Head of caudate nucleus (tissue), 42 donors: Measurements from ENCODE around the gene GNA12.

Source experiments
- DNase-seq, 42 donors: peaks; one replicate each; pipeline versions ENCODE4 v3.0.0 to v3.0.0-alpha.2; 2020 to 2021; ENCODE audit warnings: mixed read lengths in 7 of 42
- intact Hi-C: fragments of 100-400 bp; cut with DNase I; formaldehyde crosslinking; loops from one replicate; pipeline ENCODE4 v1.15.0; 2022

The GNA12 gene

GRCh38 chr7:2728316-2729030 is 115.6 kb downstream of the GNA12 start:
- DNase-seq, result peak in 2 of 42 donors; percentile 14 to 30
- intact Hi-C loops, result loop anchor here (10.0 kb wide), 1 partner anchor 116 kb away; the partner anchor contains the start of gene GNA12

- DNase-seq, result peak in 13 of 42 donors; percentile 0 to 30 (median 6)
Observed at GRCh38 chr7:2727206-2727605, 116.9 kb downstream of the GNA12 start.

DNA sequence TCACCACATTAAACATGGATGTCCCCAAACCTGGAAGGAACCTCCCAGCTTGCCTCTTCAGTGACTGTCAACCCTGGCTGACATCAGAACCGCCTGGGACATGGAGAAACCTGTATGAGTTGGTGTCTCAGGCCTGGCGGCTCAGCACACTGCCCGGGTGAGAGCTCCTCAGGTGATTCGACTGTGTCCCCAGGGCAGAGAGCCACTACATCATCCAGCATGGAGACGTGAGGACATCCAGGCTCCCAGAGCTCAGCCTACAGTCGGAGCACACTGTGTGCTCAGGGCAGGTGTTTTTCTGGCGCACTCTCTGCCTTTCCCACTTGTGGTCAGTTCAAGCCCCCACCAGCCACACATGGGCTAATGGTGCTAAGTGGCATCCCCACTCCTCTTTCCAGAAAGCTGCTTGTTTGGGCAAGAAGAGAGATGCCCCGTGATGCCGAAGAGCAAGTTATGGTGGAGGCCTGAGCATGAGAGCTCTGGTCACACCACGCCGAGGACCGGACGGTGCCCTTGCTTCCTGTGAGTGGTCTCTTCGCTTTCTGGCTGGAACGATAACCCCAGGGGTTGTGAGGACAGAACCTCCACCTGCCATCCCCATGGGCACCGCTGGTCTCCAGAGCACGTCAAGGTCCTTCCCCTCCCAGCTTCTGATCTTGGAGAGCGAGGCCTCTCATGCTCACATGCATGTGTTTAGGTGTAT is 117.6 kb downstream of the GNA12 start:
- intact Hi-C loops, result loop anchor here (10.0 kb wide), 1 partner anchor 118 kb away; the partner anchor contains the start of gene GNA12

More at GRCh38 chr7:2727206-2727605, 116.9 kb downstream of the GNA12 start:
- intact Hi-C loops, result loop anchor here (10.0 kb wide), 1 partner anchor 118 kb away; the partner anchor contains the start of gene GNA12

DNA sequence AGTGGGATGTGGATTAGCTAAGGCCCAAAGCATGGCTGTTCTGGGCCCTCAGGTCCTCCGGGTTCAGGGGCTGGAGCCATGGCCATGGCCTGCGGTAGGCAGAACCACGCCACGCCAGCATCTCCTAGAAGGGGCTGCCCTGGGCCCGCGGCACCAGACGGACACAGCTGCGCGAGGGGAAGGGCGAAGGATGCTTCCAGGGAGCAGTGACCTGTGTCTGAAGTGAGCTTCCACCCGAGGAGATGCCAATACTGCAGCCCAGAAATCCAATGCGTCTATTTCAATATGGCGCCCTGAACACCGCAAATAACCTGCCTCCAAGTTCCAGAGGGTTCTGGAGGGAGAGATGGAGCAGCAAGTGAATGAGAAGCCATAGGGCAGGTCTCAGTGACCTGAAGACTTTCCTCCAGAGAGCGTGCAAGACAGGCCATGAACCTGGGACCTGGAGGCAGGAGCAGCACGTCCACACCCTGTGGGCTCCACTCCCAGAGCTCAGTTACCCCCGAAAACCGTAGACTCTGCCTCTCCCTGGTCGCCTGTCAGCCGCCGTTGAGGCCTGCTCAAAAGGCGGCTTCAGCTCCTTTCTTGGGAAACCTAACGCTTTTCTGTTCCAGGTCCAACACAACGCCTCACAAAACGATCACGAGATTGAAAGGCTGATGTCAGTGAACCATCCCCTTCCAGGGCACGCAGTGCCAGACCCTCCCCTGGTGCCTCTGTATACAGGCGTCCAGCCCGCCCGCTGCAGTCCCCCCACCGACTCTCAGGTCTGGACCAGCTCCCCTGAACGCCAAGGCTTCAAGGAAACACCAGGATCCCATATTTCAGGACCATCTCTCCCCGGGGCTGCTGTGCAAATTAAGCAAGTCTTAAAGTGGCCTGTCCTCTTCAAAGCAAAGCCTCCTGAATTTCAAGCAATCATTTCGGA is 118.7 kb downstream of the GNA12 start:
- intact Hi-C loops, result loop anchor here (10.0 kb wide), 1 partner anchor 119 kb away; the partner anchor contains the start of gene GNA12
- peak in 19 of 42 donors; percentile 1 to 34 (median 10) for DNase-seq

More for the DNA sequence above, 117.6 kb downstream of the GNA12 start:
- DNase-seq, result peak in 18 of 42 donors; percentile 2 to 33 (median 12)

DNA sequence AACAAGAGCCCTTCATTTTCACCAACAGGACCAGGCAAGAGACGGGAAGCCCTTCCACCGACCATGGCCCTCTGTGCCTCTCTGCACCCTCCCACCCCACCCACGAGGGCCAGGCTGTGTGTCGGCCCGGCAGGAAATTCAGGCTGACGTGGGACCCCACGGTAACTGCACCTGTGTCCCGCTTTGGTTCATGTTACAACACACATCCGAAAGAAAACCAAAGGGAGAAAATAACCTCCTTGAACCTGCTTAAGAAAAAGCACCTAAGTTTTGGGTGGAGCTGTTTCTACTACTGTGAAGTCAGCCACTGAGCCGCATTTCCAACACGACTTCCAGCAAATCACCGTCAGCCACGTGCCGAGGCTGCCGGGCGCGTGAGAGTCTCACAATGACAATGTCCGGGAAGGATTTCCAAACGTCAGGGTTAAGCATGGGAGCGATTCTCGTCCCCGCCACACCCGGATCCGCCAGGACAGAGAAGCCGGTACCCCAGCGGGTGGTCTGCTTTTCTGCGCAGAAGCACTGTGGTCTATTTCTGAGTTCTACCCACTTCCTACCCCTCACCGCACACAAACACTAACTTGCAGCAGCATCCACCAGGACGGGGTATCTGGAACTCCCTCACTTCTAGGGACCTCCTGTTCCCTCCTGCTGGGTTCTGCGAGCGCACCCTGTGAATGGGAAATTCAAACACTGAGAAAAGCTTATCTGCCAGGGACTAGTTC is 119.5 kb downstream of the GNA12 start:
- intact Hi-C loops, result loop anchor here (10.0 kb wide), 1 partner anchor 120 kb away; the partner anchor contains the start of gene GNA12
- DNase-seq, result peak in 17 of 42 donors; percentile 1 to 26 (median 9)

DNA sequence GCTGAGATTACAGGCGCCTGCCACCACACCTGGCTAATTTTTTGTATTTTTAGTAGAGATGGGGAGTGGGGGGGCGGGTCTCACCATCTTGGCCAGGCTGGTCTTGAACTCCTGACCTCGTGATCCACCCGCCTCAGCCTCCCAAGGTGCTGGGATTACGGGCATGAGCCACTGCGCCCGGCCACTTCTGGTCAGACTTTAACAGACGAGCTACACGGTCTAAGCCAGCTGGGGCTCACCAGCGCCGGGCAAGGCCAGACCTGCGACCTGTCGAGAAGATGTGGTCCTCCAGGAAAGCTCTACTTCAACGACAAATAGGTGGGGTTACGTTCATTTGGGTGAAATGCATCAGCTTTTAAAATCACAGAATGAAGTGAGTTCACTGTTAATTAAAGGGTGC is 120.1 kb downstream of the GNA12 start:
- DNase-seq, result peak in 6 of 42 donors; percentile 3 to 15 (median 9)
- intact Hi-C loops, result loop anchor here (10.0 kb wide), 1 partner anchor 121 kb away; the partner anchor contains the start of gene GNA12

- intact Hi-C loops, result loop anchor here (10.0 kb wide), 1 partner anchor 122 kb away; the partner anchor contains the start of gene GNA12
Observed at GRCh38 chr7:2723138-2723850, 120.8 kb downstream of the GNA12 start.

DNA sequence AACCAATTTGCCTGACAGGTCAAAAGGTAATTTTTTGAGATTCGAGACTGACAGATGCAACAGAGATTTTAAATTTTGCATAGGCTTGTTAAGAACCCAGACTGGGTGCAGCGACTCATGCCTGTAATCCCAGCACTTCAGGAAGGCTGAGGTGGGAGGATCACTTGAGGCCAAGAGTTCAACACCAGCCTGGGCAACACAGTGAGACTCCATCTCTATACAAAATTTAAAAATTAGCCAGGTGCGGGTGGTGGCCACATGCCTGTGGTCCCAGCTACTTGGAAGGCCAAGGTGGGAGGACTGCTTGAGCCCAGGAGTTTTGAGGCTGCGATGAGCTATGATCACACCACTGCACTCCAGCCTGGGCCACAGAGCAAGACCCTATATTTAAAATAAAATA is 121.5 kb downstream of the GNA12 start:
- intact Hi-C loops, result loop anchor here (10.0 kb wide), 1 partner anchor 122 kb away; the partner anchor contains the start of gene GNA12
- DNase-seq, result peak in 1 of 42 donors; percentile 28

More at GRCh38 chr7:2723138-2723850, 120.8 kb downstream of the GNA12 start:
- peak in 30 of 42 donors; percentile 36 to 86 (median 66) for DNase-seq

DNA sequence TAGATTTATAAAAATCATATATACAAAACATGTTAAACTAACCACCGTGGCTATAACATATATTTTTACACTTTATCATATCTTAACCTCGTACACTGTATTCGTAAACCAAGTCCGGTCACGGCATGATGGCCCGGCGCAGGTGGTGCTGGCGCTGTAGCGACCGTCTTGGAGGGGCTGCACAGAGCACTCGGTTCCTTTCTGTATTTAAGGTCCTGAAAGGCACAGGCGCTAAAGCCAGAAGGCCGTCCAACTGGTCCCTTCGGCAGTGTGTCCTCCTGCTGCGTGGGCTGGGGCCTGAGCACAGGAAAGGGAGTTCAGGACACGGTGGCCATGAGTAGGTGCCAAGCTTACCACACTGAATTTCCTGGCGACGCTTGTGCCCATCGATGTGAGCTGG is 122.3 kb downstream of the GNA12 start:
- no peak for DNase-seq
- intact Hi-C loops, result loop anchor here (10.0 kb wide), 1 partner anchor 123 kb away; the partner anchor contains the start of gene GNA12

DNA sequence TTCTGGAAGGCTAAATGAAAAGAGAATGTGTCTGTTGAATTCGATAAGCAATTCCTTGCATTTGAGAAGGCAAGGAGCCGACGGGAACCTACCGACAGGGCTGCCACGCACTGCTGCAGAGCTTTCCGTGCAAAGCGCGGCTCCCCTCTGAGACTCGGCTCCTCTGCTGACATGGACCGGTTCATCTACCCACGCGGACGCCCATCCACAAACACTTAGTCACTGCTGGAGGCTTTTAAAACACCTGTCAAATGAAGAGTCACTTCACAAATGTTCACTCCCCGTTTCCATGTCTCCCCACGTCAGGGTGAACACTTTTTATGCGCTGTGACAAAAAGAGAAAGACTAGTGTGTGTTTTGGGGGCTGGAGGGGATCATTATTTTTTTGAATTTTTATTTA is 124.1 kb downstream of the GNA12 start:
- DNase-seq, result peak; percentile 45 to 95 (median 79)

DNA sequence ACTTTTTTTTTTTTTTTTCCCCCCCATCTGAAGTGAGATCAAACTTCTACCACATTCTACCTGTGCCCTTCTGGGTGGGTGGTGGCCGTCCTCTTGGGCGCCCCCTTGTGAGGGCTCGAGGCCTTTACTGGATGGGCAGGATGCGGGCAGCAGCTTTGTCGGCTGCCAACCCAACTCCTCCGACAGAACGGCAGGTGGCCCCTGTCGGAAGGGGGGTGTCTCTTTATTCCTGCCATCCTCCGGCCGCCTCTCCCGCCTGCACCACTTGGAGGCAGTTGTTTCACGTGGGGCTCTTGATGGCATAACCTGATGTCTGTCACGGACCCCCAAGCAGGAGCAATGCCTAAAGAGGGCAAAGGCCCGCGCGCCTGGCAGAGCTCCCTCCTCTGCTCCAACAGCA is 125.1 kb downstream of the GNA12 start:
- intact Hi-C loops, result no loop called here

More for the DNA sequence above, 124.1 kb downstream of the GNA12 start:
- intact Hi-C loops, result loop anchor here (10.0 kb wide), 1 partner anchor 125 kb away; the partner anchor contains the start of gene GNA12

GRCh38 chr7:2718296-2718965 is 125.7 kb downstream of the GNA12 start:
- intact Hi-C loops, result no loop called here
- DNase-seq, result no peak

More for the DNA sequence above, 125.1 kb downstream of the GNA12 start:
- DNase-seq, result peak in 29 of 42 donors; percentile 36 to 83 (median 58)

GRCh38 chr7:2717293-2718261 is 126.5 kb downstream of the GNA12 start:
- intact Hi-C loops, result no loop called here
- no peak for DNase-seq

- no peak for DNase-seq
- intact Hi-C loops, result no loop called here
Observed at GRCh38 chr7:2716906-2717292, 127.2 kb downstream of the GNA12 start.

- DNase-seq, result no peak
- intact Hi-C loops, result no loop called here
Observed at GRCh38 chr7:2716488-2716887, 127.6 kb downstream of the GNA12 start.
